GM23248 (cell line): Measurements from ENCODE around the gene ANKRD24. TPM values are rescaled to one million over a fixed set of nuclear protein-coding genes. Genes with fewer than 3 reads are reported as not detected.
"Not testable (repeated sequence)": the region's sequence is repeated elsewhere in the genome, so short reads cannot be mapped to it uniquely, and the experiment has no call there.

Experiments used
- DNase-seq: peaks from one replicate; pipeline ENCODE4 v3.0.0-alpha.2; 2015
- H2AFZ ChIP-seq: fragments of 200-600 bp; sonication (generic); 2 replicates; pipeline ENCODE4 v1.6.1; 2016; ENCODE audit warnings: antibody characterized with exemption
- H3F3A ChIP-seq: fragments of 200-600 bp; sonication (generic); 2 replicates; pipeline ENCODE4 v1.6.1; 2016; ENCODE audit warnings: mild to moderate bottlenecking, antibody characterized with exemption, mixed run types; ENCODE audit not compliant: insufficient read depth
- H3K27ac ChIP-seq: fragments of 200-600 bp; sonication (generic); 2 replicates; pipeline ENCODE4 v1.5.1; 2016; ENCODE audit warnings: mild to moderate bottlenecking
- H3K27me3 ChIP-seq: fragments of 200-600 bp; sonication (generic); replicated peaks from 2 replicates; pipeline ENCODE4 v1.6.1; 2016; ENCODE audit warnings: mild to moderate bottlenecking; ENCODE audit not compliant: insufficient read depth
- H3K36me3 ChIP-seq: fragments of 200-600 bp; sonication (generic); 2 replicates; pipeline ENCODE4 v1.6.1; 2016; ENCODE audit warnings: low read depth, mild to moderate bottlenecking
- H3K4me1 ChIP-seq: fragments of 200-600 bp; sonication (generic); 2 replicates; pipeline ENCODE4 v1.6.1; 2016; ENCODE audit warnings: mild to moderate bottlenecking; ENCODE audit not compliant: insufficient read depth
- H3K4me2 ChIP-seq: fragments of 200-600 bp; sonication (generic); one replicate; pipeline ENCODE4 v1.6.1; 2016; ENCODE audit warnings: mild to moderate bottlenecking; ENCODE audit not compliant: unreplicated experiment
- H3K4me3 ChIP-seq: fragments of 200-600 bp; sonication (generic); 2 replicates; pipeline ENCODE4 v1.5.1; 2016; ENCODE audit warnings: mild to moderate bottlenecking
- H3K79me2 ChIP-seq: fragments of 200-600 bp; sonication (generic); 2 replicates; pipeline ENCODE4 v1.6.1; 2016; ENCODE audit warnings: mild to moderate bottlenecking; ENCODE audit not compliant: insufficient read depth
- H3K9ac ChIP-seq: fragments of 200-600 bp; sonication (generic); 2 replicates; pipeline ENCODE4 v1.6.1; 2016; ENCODE audit warnings: mild to moderate bottlenecking
- H3K9me2 ChIP-seq: fragments of 200-600 bp; sonication (generic); 2 replicates; pipeline ENCODE4 v1.6.1; 2016; ENCODE audit warnings: mixed run types, mild to moderate bottlenecking, moderate library complexity; ENCODE audit not compliant: insufficient read depth
- H3K9me3 ChIP-seq: fragments of 200-600 bp; sonication (generic); one replicate; pipeline ENCODE4 v1.6.1; 2017; ENCODE audit warnings: low read depth
- H4K20me1 ChIP-seq: fragments of 200-600 bp; sonication (generic); 2 replicates; pipeline ENCODE4 v1.6.0; 2016; ENCODE audit not compliant: insufficient read depth
- EZH2 ChIP-seq: fragments of 200-600 bp; sonication (generic); IDR thresholded peaks from 2 replicates; pipeline ENCODE4 v1.6.1; 2018; ENCODE audit warnings: antibody characterized with exemption, mild to moderate bottlenecking; ENCODE audit not compliant: insufficient read depth, poor library complexity, severe bottlenecking
- EZH2phosphoT487 ChIP-seq: fragments of 200-600 bp; sonication (generic); IDR thresholded peaks from 2 replicates; pipeline ENCODE4 v1.6.1; 2018; ENCODE audit warnings: antibody characterized with exemption, moderate library complexity, mild to moderate bottlenecking, low read depth; ENCODE audit not compliant: insufficient read depth
- whole genome bisulfite sequencing, 2 experiments: methylation state at CpG; one replicate each; pipeline ENCODE4 v1.1.6; 2015 to 2017; ENCODE audit warnings: low lambda C conversion rate in 2 of 2, low coverage in 1 of 2; ENCODE audit errors: missing lambda C conversion rate in 2 of 2; 5-methylcytosine and 5-hydroxymethylcytosine counted together
- in situ Hi-C: fragments of 300-500 bp; cut with MboI; formaldehyde crosslinking; loops from 2 replicates; pipeline ENCODE4 v1.15.0; 2020
- polyA plus RNA-seq: library from polyadenylated mRNA; unstranded; fragments of >200 nt; fragmentation: Nextera tagmentation; extraction: Ambion mirVana; gene quantifications from 2 replicates; pipeline ENCODE4 v1.2.1, GENCODE V29; 2016
- total RNA-seq: library from RNA; depleted of rRNA; stranded (reverse); fragments of >200 nt; shearing (Covaris generic); gene quantifications from 2 replicates; pipeline ENCODE4 v1.2.3, GENCODE V29; 2014

The ANKRD24 gene
- total and polyA plus RNA-seq, 2 experiments from 2014 or later, result 0.46 to 0.54 TPM

GRCh38 chr19:4229179-4229931 lies 46.9 kb downstream of the ANKRD24 start, which contains the start of gene EBI3:
TSS of gene EBI3 (plus strand) at chr19:4229523. CDS start at chr19:4229551, 28 bp downstream.
- H3K4me2 ChIP-seq, result peak within 1 kb of the TSS; percentile 12
- in situ Hi-C loops, result no loop called here
- H3K36me3 ChIP-seq, result no peaks in the 10 kb centered on the region
- H3K9ac ChIP-seq, result no peak within 1 kb of the TSS
- no peak within 1 kb of the TSS for H3K4me3 ChIP-seq
- H3K27me3 ChIP-seq, result peaks cover 20% of the 10 kb centered on the region
- TF ChIP-seq EZH2, result no peak
- no peak for TF ChIP-seq EZH2phosphoT487
- no peaks in the 10 kb centered on the region for H3K79me2 ChIP-seq
- H3K9me3 ChIP-seq, result no peaks in the 10 kb centered on the region
- H2AFZ ChIP-seq, result peak within 1 kb of the TSS; percentile 48; the same call in 1 of the 2 replicates
- H3K9me2 ChIP-seq, result no peaks in the 10 kb centered on the region
- no peak within 1 kb of the TSS for H3K27ac ChIP-seq
- DNase-seq, result peak; percentile 45
- peaks cover 8% of the 10 kb centered on the region; the same call in 1 of the 2 replicates for H3K4me1 ChIP-seq
- no peaks in the 10 kb centered on the region for H3F3A ChIP-seq
- H4K20me1 ChIP-seq, result no peaks in the 10 kb centered on the region
- WGBS, 2 experiments, result 16 to 37% methylated on average over 6 to 19 of the region's 19 CpGs

- H3K79me2 ChIP-seq, H3K4me3 ChIP-seq, H2AFZ ChIP-seq, DNase-seq, in situ Hi-C loops, H3K4me1 ChIP-seq, H3K9me2 ChIP-seq, H4K20me1 ChIP-seq, H3F3A ChIP-seq, H3K9me3 ChIP-seq, H3K36me3 ChIP-seq, H3K9ac ChIP-seq, H3K27ac ChIP-seq, H3K4me2 ChIP-seq: not testable (repeated sequence)
- WGBS, 2 experiments, result 74 to 78% methylated on average over 6 of the region's 6 CpGs
- H3K27me3 ChIP-seq, result peaks cover 20% of the 10 kb centered on the region
Observed at GRCh38 chr19:4230237-4230636, 47.7 kb downstream of the ANKRD24 start.

GRCh38 chr19:4231521-4231920 lies 49.0 kb downstream of the ANKRD24 start:
- H3K4me2 ChIP-seq, in situ Hi-C loops, H2AFZ ChIP-seq, H3K27ac ChIP-seq, H3K9ac ChIP-seq, H3K4me1 ChIP-seq, H4K20me1 ChIP-seq, H3K9me2 ChIP-seq, H3K9me3 ChIP-seq, H3F3A ChIP-seq, H3K79me2 ChIP-seq, DNase-seq, H3K36me3 ChIP-seq, H3K4me3 ChIP-seq: not testable (repeated sequence)
- H3K27me3 ChIP-seq, result peaks cover 15% of the 10 kb centered on the region; the same call in 1 of the 2 replicates
- WGBS, 2 experiments, result 63 to 77% methylated on average over 6 of the region's 6 CpGs

- DNase-seq, H2AFZ ChIP-seq, H3K4me2 ChIP-seq, H3K9me2 ChIP-seq, H3K27ac ChIP-seq, in situ Hi-C loops, H3K4me1 ChIP-seq, H3F3A ChIP-seq, H3K36me3 ChIP-seq, H4K20me1 ChIP-seq, H3K79me2 ChIP-seq, H3K4me3 ChIP-seq, H3K9me3 ChIP-seq, H3K9ac ChIP-seq: not testable (repeated sequence)
- H3K27me3 ChIP-seq, result peaks cover 15% of the 10 kb centered on the region; the same call in 1 of the 2 replicates
- 70 to 85% methylated on average over 4 to 5 of the region's 5 CpGs for WGBS, 2 experiments
Observed at GRCh38 chr19:4232139-4232538, 49.6 kb downstream of the ANKRD24 start.
